Measurements from ENCODE around the gene FAM227B.

GRCh38 chr15:49412797-49413196 is 207.8 kb downstream of the FAM227B start:
- no peak for TF ChIP-seq CTCF (conservative IDR thresholded peaks at IDR 0.05)
- no peak for TF ChIP-seq EZH2 (IDR thresholded peaks at IDR 0.05; ENCODE audit: low read depth)

All from PC-9 (cell line).